Vagina (tissue), 2 donors: ENCODE results near the gene TMC4.

Experiments
- POLR2A ChIP-seq, 2 donors: fragments of 450-650 bp; IDR thresholded peaks; one replicate each; pipeline ENCODE4 v1.6.1; 2017; ENCODE audit warnings: antibody characterized with exemption in 2 of 2, mild to moderate bottlenecking in 2 of 2, moderate library complexity in 2 of 2
- POLR2AphosphoS5 ChIP-seq, 2 donors: sonication (generic); formaldehyde crosslinking; IDR thresholded peaks; one replicate each; pipeline ENCODE4 v1.9.0; 2017; ENCODE audit warnings: antibody characterized with exemption in 2 of 2, mild to moderate bottlenecking in 2 of 2, low read depth in 1 of 2; ENCODE audit not compliant: insufficient read depth in 1 of 2
- TF ChIP-seq, protein P1 (sequence below), 3 experiments: fragments of 450-650 bp in 2 of 3; fragments of 200-600 bp in 1 of 3; sonication (generic) in 1 of 3; IDR thresholded peaks; one replicate each; pipeline ENCODE4 v1.5.1; 2017 to 2019; ENCODE audit warnings: antibody characterized with exemption in 3 of 3, mild to moderate bottlenecking in 2 of 3, moderate library complexity in 2 of 3

GRCh38 chr19:54172471-54173358, at the start of gene TMC4:
- TF ChIP-seq, protein P1, sequence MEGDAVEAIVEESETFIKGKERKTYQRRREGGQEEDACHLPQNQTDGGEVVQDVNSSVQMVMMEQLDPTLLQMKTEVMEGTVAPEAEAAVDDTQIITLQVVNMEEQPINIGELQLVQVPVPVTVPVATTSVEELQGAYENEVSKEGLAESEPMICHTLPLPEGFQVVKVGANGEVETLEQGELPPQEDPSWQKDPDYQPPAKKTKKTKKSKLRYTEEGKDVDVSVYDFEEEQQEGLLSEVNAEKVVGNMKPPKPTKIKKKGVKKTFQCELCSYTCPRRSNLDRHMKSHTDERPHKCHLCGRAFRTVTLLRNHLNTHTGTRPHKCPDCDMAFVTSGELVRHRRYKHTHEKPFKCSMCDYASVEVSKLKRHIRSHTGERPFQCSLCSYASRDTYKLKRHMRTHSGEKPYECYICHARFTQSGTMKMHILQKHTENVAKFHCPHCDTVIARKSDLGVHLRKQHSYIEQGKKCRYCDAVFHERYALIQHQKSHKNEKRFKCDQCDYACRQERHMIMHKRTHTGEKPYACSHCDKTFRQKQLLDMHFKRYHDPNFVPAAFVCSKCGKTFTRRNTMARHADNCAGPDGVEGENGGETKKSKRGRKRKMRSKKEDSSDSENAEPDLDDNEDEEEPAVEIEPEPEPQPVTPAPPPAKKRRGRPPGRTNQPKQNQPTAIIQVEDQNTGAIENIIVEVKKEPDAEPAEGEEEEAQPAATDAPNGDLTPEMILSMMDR (IDR thresholded peaks at IDR 0.05): no peak
- TF ChIP-seq POLR2A (IDR thresholded peaks at IDR 0.05) (no peak), POLR2AphosphoS5 (IDR thresholded peaks at IDR 0.05; ENCODE audit: insufficient read depth in 1 of 2, low read depth in 1 of 2) (no peak)
